HG02623 (cell line): ENCODE measurements around the gene LIN9.

ENCODE experiments used
- ATAC-seq: cut with Tn5 transposase; IDR thresholded peaks from one replicate; pipeline ENCODE4 v1.9.1; 2021; ENCODE audit warnings: moderate library complexity; ENCODE audit not compliant: unreplicated experiment

Gene LIN9

DNA sequence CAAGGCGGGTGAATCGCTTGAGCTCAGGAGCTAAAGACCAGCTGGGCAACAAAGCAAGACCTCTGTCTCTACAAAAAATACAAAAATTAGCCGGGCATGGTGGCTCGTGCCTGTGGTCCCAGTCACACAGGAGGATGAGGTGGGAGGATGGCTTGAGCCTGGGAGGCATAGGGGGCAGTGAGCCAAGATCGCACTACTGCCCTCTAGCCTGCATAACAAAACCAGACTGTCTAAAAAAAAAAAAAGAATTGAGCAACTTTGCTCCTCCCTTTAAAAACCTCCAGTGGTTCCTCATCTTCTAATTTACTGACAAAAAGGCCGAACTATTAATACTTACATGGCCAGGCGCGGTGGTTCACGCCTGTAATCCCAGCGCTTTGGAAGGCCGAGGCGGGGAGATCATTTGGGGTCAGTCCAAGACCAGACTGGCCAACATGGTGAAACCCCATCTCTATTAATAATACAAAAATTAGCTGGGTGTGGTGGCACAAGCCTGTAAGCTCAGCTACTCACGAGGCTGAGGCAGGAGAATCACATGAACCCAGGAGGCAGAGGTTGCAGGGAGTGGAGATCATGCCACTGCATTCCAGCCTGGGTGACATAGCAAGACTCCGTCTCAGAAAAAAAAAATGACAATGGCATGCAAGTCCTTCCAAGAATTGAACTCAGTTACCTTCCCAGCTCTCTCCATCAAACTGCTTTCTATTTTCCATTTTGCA is 126.8 kb downstream of the LIN9 start:
- ATAC-seq, result no peak
